K562 (cell line): ENCODE measurements around the gene AJM1. TPM values are rescaled to one million over a fixed set of nuclear protein-coding genes. Genes with fewer than 3 reads are reported as not detected.

Source experiments
- ATAC-seq: fragments of 200-7000 bp; cut with Tn5 transposase; 3 replicates; pipeline ENCODE4 v1.9.1; 2020; ENCODE audit warnings: moderate library complexity
- BruUV-seq: library from RNA; stranded (reverse); fragments of 400-500 nt; replicated peaks from 2 replicates; lab custom pipeline; 2021; lab: Mats Ljungman, UMichigan
- CTCF ChIA-PET: fragments of 300-600 bp; formaldehyde crosslinking; extraction: SDS; loops from one replicate; lab custom pipeline; 2021; ENCODE audit warnings: low intra/inter-chr PET ratio; lab: Yijun Ruan, JAX
- POLR2A ChIA-PET: fragments of 300-600, 350-650 bp; sonication (Branson Sonifier 250); formaldehyde crosslinking; extraction: SDS; loops from one replicate; lab custom pipeline; 2021; ENCODE audit warnings: antibody characterized with exemption, inconsistent platforms; lab: Yijun Ruan, JAX
- DNase-seq, 4 experiments: peaks; one replicate each; pipeline versions ENCODE4 v3.0.0 to v3.0.0-alpha.2; 2011 to 2018; ENCODE audit warnings: low spot score in 3 of 4, mixed read lengths in 3 of 4; ENCODE audit errors: extremely low read depth in 1 of 4
- FAIRE-seq: peaks from 2 replicates; lab custom pipeline; 2011; peaks lifted over from hg19 to GRCh38; lab: Jason Lieb, UNC
- H2AFZ ChIP-seq: 2 replicates; pipeline ENCODE4 v1.6.0; 2011; ENCODE audit warnings: low read depth, low read length, control low read depth, inconsistent platforms
- H3K27ac ChIP-seq: fragments of 200-600 bp; 3 replicates; pipeline ENCODE4 v1.8.0; 2011; ENCODE audit warnings: low read depth, mild to moderate bottlenecking, control low read depth, inconsistent platforms, low read length, moderate library complexity, mixed read lengths; ENCODE audit errors: extremely low read depth
- H3K27me3 ChIP-seq, 2 experiments: fragments of 300-600 bp in 1 of 2; 2 replicates in 1 of 2; 3 replicates in 1 of 2; pipeline versions ENCODE4 v1.6.0 to v1.8.0; 2011; ENCODE audit warnings: inconsistent platforms in 2 of 2, low read length in 2 of 2, mild to moderate bottlenecking in 1 of 2, mixed read lengths in 1 of 2, moderate library complexity in 1 of 2; ENCODE audit not compliant: control insufficient read depth in 2 of 2, insufficient read depth in 2 of 2
- H3K36me3 ChIP-seq: fragments of 300-600 bp; 3 replicates; pipeline ENCODE4 v1.8.0; 2011; ENCODE audit warnings: mild to moderate bottlenecking, low read length, inconsistent platforms; ENCODE audit not compliant: control insufficient read depth, insufficient read depth
- H3K4me1 ChIP-seq, 2 experiments: fragments of 200-600 bp in 1 of 2; replicated peaks in 1 of 2; 2 replicates in 1 of 2; 3 replicates in 1 of 2; pipeline versions ENCODE4 v1.5.1 to v1.8.0; 2011; ENCODE audit warnings: inconsistent platforms in 2 of 2, low read length in 2 of 2, mild to moderate bottlenecking in 1 of 2, mixed read lengths in 1 of 2, moderate library complexity in 1 of 2; ENCODE audit not compliant: control insufficient read depth in 2 of 2, insufficient read depth in 2 of 2
- H3K4me2 ChIP-seq: 2 replicates; pipeline ENCODE4 v1.6.1; 2011; ENCODE audit warnings: low read length, control low read depth, inconsistent platforms, mixed read lengths; ENCODE audit not compliant: insufficient read depth
- H3K4me3 ChIP-seq: fragments of 200-600 bp; sonication (generic), shearing (Covaris generic); 2 replicates; pipeline ENCODE4 v1.5.1; 2016; ENCODE audit warnings: control low read depth, inconsistent platforms
- H3K79me2 ChIP-seq: fragments of 200-600 bp; 3 replicates; pipeline ENCODE4 v1.8.0; 2011; ENCODE audit warnings: low read length, inconsistent platforms; ENCODE audit not compliant: control insufficient read depth, insufficient read depth
- H3K9ac ChIP-seq, 2 experiments: 2 replicates each; pipeline versions ENCODE4 v1.6.0 to v1.6.1; 2011; ENCODE audit warnings: low read depth in 2 of 2, low read length in 2 of 2, control low read depth in 1 of 2, inconsistent platforms in 1 of 2, mild to moderate bottlenecking in 1 of 2, mixed read lengths in 1 of 2; ENCODE audit not compliant: insufficient read depth in 1 of 2
- H3K9me1 ChIP-seq: one replicate; pipeline ENCODE4 v1.6.0; 2011; ENCODE audit warnings: inconsistent platforms, mild to moderate bottlenecking, low read length, moderate library complexity; ENCODE audit not compliant: control insufficient read depth, insufficient read depth
- H3K9me3 ChIP-seq: replicated peaks from 2 replicates; pipeline ENCODE4 v1.5.1; 2011; ENCODE audit warnings: low read depth, low read length, inconsistent platforms; ENCODE audit not compliant: control insufficient read depth, insufficient read depth
- H4K20me1 ChIP-seq: replicated peaks from 2 replicates; pipeline ENCODE4 v1.6.1; 2011; ENCODE audit warnings: low read length, inconsistent platforms, mixed read lengths; ENCODE audit not compliant: control insufficient read depth, insufficient read depth
- CAMTA2 ChIP-seq: fragments of 250-450 bp; sonication (Bioruptor Pico); conservative IDR thresholded peaks from 2 replicates; pipeline ENCODE4 v1.5.1; 2022
- FOSL1 ChIP-seq: fragments of 200-800 bp; sonication (Bioruptor generic); conservative IDR thresholded peaks from 2 replicates; pipeline ENCODE4 v1.6.1; 2016; ENCODE audit warnings: missing genetic modification characterization, missing compliant biosample characterization
- FOXK1 ChIP-seq: sonication (generic); formaldehyde crosslinking; IDR thresholded peaks from 2 replicates; pipeline ENCODE4 v1.8.0; 2022; ENCODE audit warnings: missing genetic modification reagents, mild to moderate bottlenecking, borderline replicate concordance
- GTF2F1 ChIP-seq: IDR thresholded peaks from 2 replicates; pipeline ENCODE4 v1.6.1; 2011; ENCODE audit warnings: low read depth, low read length, improper control_type of control experiment
- MAFK ChIP-seq: IDR thresholded peaks from 2 replicates; pipeline ENCODE4 v1.6.1; 2011; ENCODE audit warnings: low read length, improper control_type of control experiment
- POLR2G ChIP-seq: fragments of 200-400 bp; formaldehyde crosslinking; IDR thresholded peaks from 2 replicates; pipeline ENCODE4 v1.6.1; 2017; ENCODE audit warnings: low read depth, mild to moderate bottlenecking, antibody characterized with exemption, low read length, moderate library complexity
- POLR3A ChIP-seq: IDR thresholded peaks from 2 replicates; pipeline ENCODE4 v1.6.1; 2011; ENCODE audit warnings: borderline replicate concordance, mild to moderate bottlenecking, moderate library complexity; ENCODE audit not compliant: insufficient read length, insufficient read depth; ENCODE audit errors: extremely low read depth
- PRPF4 ChIP-seq: fragments of 200-400 bp; formaldehyde crosslinking; IDR thresholded peaks from one replicate; pipeline ENCODE4 v1.6.1; 2017; ENCODE audit warnings: low read length, low read depth, mild to moderate bottlenecking; ENCODE audit not compliant: insufficient read depth, poor library complexity, severe bottlenecking
- SRSF7 ChIP-seq: fragments of 200-400 bp; formaldehyde crosslinking; optimal IDR thresholded peaks from 2 replicates; pipeline ENCODE3; 2017; ENCODE audit warnings: mild to moderate bottlenecking, low read depth, low read length
- XRCC5 ChIP-seq: fragments of 200-400 bp; formaldehyde crosslinking; IDR thresholded peaks from 2 replicates; pipeline ENCODE4 v1.6.1; 2017; ENCODE audit warnings: low read depth, mild to moderate bottlenecking, low read length
- WGBS: fragments of 100-300 bp; shearing (Covaris generic); methylation state at CpG from one replicate; pipeline ENCODE4 v1.1.6; 2016; ENCODE audit warnings: low coverage, mixed read lengths; ENCODE audit not compliant: insufficient coverage; ENCODE audit errors: missing lambda C conversion rate; 5-methylcytosine and 5-hydroxymethylcytosine counted together
- in situ Hi-C: fragments of 300-500 bp; cut with MboI; formaldehyde crosslinking; loops from 4 replicates; pipeline ENCODE4 v1.15.0; 2018; ENCODE audit warnings: inconsistent platforms, mixed read lengths
- intact Hi-C: fragments of 100-400 bp; cut with micrococcal nuclease; formaldehyde crosslinking; loops from 2 replicates; pipeline ENCODE4 v1.14.2; 2022
- polyA plus RNA-seq, 8 experiments: library from polyadenylated mRNA; depleted of rRNA in 4 of 8; stranded (reverse) in 5 of 8; unstranded in 3 of 8; fragments of >200 nt; fragmentation: Nextera tagmentation in 2 of 8; fragmentation: Illumina TruSeq in 1 of 8; extraction: Ambion mirVana in 2 of 8; extraction: Trizol in 1 of 8; gene quantifications; 2 replicates each; pipeline versions ENCODE4 v1.2.1 to v1.2.3, GENCODE V29; 2011 to 2014; ENCODE audit warnings: inconsistent platforms in 1 of 8, missing spikeins in 1 of 8
- total RNA-seq, 7 experiments: library from RNA; depleted of rRNA in 6 of 7; stranded (reverse); fragments of >200 nt in 6 of 7; fragmentation: Illumina TruSeq in 2 of 7; extraction: Trizol in 2 of 7; gene quantifications; 2 replicates each; pipeline versions ENCODE4 v1.2.1 to v1.2.3, GENCODE V29; 2011 to 2021; ENCODE audit warnings: low replicate concordance in 1 of 7
- TF ChIP-seq, protein P1 (sequence below): fragments of 450-650 bp; IDR thresholded peaks from 2 replicates; pipeline ENCODE4 v1.6.1; 2016; ENCODE audit warnings: antibody characterized with exemption

Gene AJM1
- total and polyA plus RNA-seq, 9 of the 15 experiments (the other 6 are each of a cell fraction or from before 2014, with no cell fraction given) = 0.01 to 3.7 (median 0.65) TPM; not detected in 1

- Histone ChIP-seq H3K36me3 (peaks cover 34% of the 10 kb centered on the region; the same call in 1 of the 3 replicates), H4K20me1 (peaks cover 10% of the 10 kb centered on the region; the same call in 1 of the 2 replicates), H3K4me2 (no peak overlapping the region), H3K27ac (no peak overlapping the region), H3K4me1 (peaks cover 0 to 89% of the 10 kb centered on the region in 2 experiments; a peak in 2 of 5 replicates), H3K27me3 (no peaks in the 10 kb centered on the region), H3K9me3 (no peaks in the 10 kb centered on the region), H3K79me2 (peaks cover under 1% of the 10 kb centered on the region; the same call in 1 of the 3 replicates), H3K9me1 (no peaks in the 10 kb centered on the region), H3K9ac (peak overlapping the region in 1 of 2 experiments; percentile 64; a peak in 2 of 4 replicates), H3K4me3 (no peak overlapping the region), H2AFZ (no peak overlapping the region)
- ChIA-PET CTCF (no interaction called here), POLR2A (interaction anchor here (1.0 to 1.7 kb wide), 4 partner anchors 10 to 32 kb away, joined by 3 to 4 read pairs (median 3); partner anchors contain the start of genes AJM1 and EDF1)
- intact Hi-C loops (no loop called here), in situ Hi-C loops (no loop called here)
- no peak for DNase-seq
- no peak for FAIRE-seq
- TF ChIP-seq FOXK1 (no peak), POLR2G (0 out of 2 replicates have a peak, but pooled peaks have one; percentile 8)
- no peak for ATAC-seq
- 67% methylated on average over 11 of the region's 15 CpGs for WGBS
- no TSS peak for BruUV-seq
These were observed 13.8 kb downstream of the AJM1 start for GRCh38 chr9:136856079-136856476.

- no TSS peak for BruUV-seq
- ATAC-seq = no peak
- in situ Hi-C loops = no loop called here
- Histone ChIP-seq H3K4me1 (peaks cover 0 to 89% of the 10 kb centered on the region in 2 experiments; a peak in 2 of 5 replicates), H3K4me3 (no peak overlapping the region), H3K36me3 (peaks cover 34% of the 10 kb centered on the region; the same call in 1 of the 3 replicates), H3K9ac (peak overlapping the region in 1 of 2 experiments; percentile 64; a peak in 2 of 4 replicates), H3K9me3 (no peaks in the 10 kb centered on the region), H3K79me2 (no peaks in the 10 kb centered on the region), H3K9me1 (no peaks in the 10 kb centered on the region), H2AFZ (no peak overlapping the region), H3K4me2 (no peak overlapping the region), H4K20me1 (peaks cover 10% of the 10 kb centered on the region; the same call in 1 of the 2 replicates), H3K27me3 (no peaks in the 10 kb centered on the region), H3K27ac (no peak overlapping the region)
- POLR2A ChIA-PET = interaction anchor here (0.5 to 1.7 kb wide), 8 partner anchors 9 to 528 kb away, joined by 3 to 4 read pairs (median 3); partner anchors contain the start of genes AJM1 and EDF1
- FAIRE-seq = no peak
- no peak for DNase-seq
- intact Hi-C loops = no loop called here
- WGBS = 84% methylated on average over 8 of the region's 14 CpGs
- CTCF ChIA-PET = no interaction called here
- no peak for TF ChIP-seq SRSF7
- TF ChIP-seq PRPF4 = no peak
- TF ChIP-seq GTF2F1 = no peak
- no peak for TF ChIP-seq CAMTA2
- TF ChIP-seq, protein P1, sequence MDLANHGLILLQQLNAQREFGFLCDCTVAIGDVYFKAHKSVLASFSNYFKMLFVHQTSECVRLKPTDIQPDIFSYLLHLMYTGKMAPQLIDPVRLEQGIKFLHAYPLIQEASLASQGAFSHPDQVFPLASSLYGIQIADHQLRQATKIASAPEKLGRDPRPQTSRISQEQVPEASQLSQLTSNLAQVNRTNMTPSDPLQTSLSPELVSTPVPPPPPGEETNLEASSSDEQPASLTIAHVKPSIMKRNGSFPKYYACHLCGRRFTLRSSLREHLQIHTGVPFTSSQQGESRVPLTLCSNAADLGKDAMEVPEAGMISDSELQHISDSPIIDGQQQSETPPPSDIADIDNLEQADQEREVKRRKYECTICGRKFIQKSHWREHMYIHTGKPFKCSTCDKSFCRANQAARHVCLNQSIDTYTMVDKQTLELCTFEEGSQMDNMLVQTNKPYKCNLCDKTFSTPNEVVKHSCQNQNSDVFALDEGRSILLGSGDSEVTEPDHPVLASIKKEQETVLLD = no peak
- TF ChIP-seq XRCC5 = no peak
- no peak for TF ChIP-seq POLR3A
- no peak for TF ChIP-seq FOSL1 (tag)
- TF ChIP-seq MAFK = no peak
These were observed 14.4 kb downstream of the AJM1 start for GRCh38 chr9:136856541-136857141.
